Stimulated activated CD4-positive, alpha-beta T cell treated with anti-CD3 and anti-CD28 coated beads, Interleukin-2, amount 100 ng/mL, for 4 hours (primary cell): Measurements from ENCODE around the gene TOPORS.
"Not testable (repeated sequence)": the region's sequence is repeated elsewhere in the genome, so short reads cannot be mapped to it uniquely, and the experiment has no call there.

Source experiments
- DNase-seq: peaks from one replicate; pipeline ENCODE4 v3.0.0-alpha.2; 2020; ENCODE audit warnings: low read depth

TOPORS gene

GRCh38 chr9:32565967-32566366, 13.6 kb upstream of the TOPORS start:
- no peak for DNase-seq

- DNase-seq: no peak
These were observed 6.1 kb upstream of the TOPORS start for GRCh38 chr9:32558408-32558934.

GRCh38 chr9:32554591-32554990, 2.2 kb upstream of the TOPORS start:
- DNase-seq: no peak

GRCh38 chr9:32554107-32554506, 1.7 kb upstream of the TOPORS start:
- DNase-seq: no peak

- peak; percentile 17 for DNase-seq
These were observed 922 bp downstream of the TOPORS start for GRCh38 chr9:32551276-32552051.

- DNase-seq: peak; percentile 89
These were observed 1.7 kb downstream of the TOPORS start for GRCh38 chr9:32550562-32551275.

GRCh38 chr9:32550150-32550561, 2.2 kb downstream of the TOPORS start:
- no peak for DNase-seq

- not testable (repeated sequence) for DNase-seq
These were observed 4.2 kb downstream of the TOPORS start for GRCh38 chr9:32548213-32548612.

- DNase-seq: no peak
These were observed 6.5 kb downstream of the TOPORS start for GRCh38 chr9:32545884-32546283.

GRCh38 chr9:32543047-32543446, 9.3 kb downstream of the TOPORS start:
- no peak for DNase-seq

- DNase-seq: no peak
These were observed 18.6 kb downstream of the TOPORS start for GRCh38 chr9:32533816-32534215.

- DNase-seq: no peak
These were observed 19.1 kb downstream of the TOPORS start for GRCh38 chr9:32533336-32533735.

- no peak for DNase-seq
These were observed 25.7 kb downstream of the TOPORS start for GRCh38 chr9:32526707-32527048.

GRCh38 chr9:32526041-32526706, 26.2 kb downstream of the TOPORS start, which contains the start of gene RIGI:
RIGI (minus strand) TSS chr9:32526196; CDS start chr9:32526166, 30 bp downstream.
- DNase-seq: peak; percentile 77

- no peak for DNase-seq
These were observed 26.7 kb downstream of the TOPORS start for GRCh38 chr9:32525709-32526030.

- DNase-seq: no peak
These were observed 27.3 kb downstream of the TOPORS start for GRCh38 chr9:32524892-32525708.

- not testable (repeated sequence) for DNase-seq
These were observed 27.9 kb downstream of the TOPORS start for GRCh38 chr9:32524558-32524891.

GRCh38 chr9:32523910-32524309, 28.5 kb downstream of the TOPORS start:
- no peak for DNase-seq

GRCh38 chr9:32518276-32518675, 34.1 kb downstream of the TOPORS start:
- no peak for DNase-seq

GRCh38 chr9:32516241-32516640, 36.1 kb downstream of the TOPORS start:
- DNase-seq: no peak

GRCh38 chr9:32508728-32509127, 43.7 kb downstream of the TOPORS start:
- no peak for DNase-seq

- no peak for DNase-seq
These were observed 49.4 kb downstream of the TOPORS start for GRCh38 chr9:32503008-32503407.
